ENCODE data around the gene CLDN11.

Gene CLDN11

GRCh38 chr3:170428095-170428494 is 9.4 kb downstream of the CLDN11 start:
- DNase-seq = no peak

GRCh38 chr3:170429050-170429449 is 10.4 kb downstream of the CLDN11 start:
- no peak for DNase-seq

- DNase-seq = no peak
Measured at GRCh38 chr3:170431054-170431453, 12.4 kb downstream of the CLDN11 start.

GRCh38 chr3:170432416-170432815 is 13.7 kb downstream of the CLDN11 start:
- no peak for DNase-seq

- no peak for DNase-seq
Measured at GRCh38 chr3:170436697-170437096, 18.0 kb downstream of the CLDN11 start.

- DNase-seq = no peak
Measured at GRCh38 chr3:170437176-170437575, 18.5 kb downstream of the CLDN11 start.

GRCh38 chr3:170437696-170438407 is 19.2 kb downstream of the CLDN11 start:
- no peak for DNase-seq

GRCh38 chr3:170438836-170439235 is 20.2 kb downstream of the CLDN11 start:
- no peak for DNase-seq

- no peak for DNase-seq
Measured at GRCh38 chr3:170440344-170440743, 21.7 kb downstream of the CLDN11 start.

GRCh38 chr3:170441412-170441811 is 22.7 kb downstream of the CLDN11 start:
- DNase-seq = no peak

GRCh38 chr3:170442947-170443346 is 24.3 kb downstream of the CLDN11 start:
- DNase-seq = no peak

- no peak for DNase-seq
Measured at GRCh38 chr3:170443457-170443856, 24.8 kb downstream of the CLDN11 start.

- DNase-seq = no peak
Measured at GRCh38 chr3:170448584-170448983, 29.9 kb downstream of the CLDN11 start.

GRCh38 chr3:170450039-170450438 is 31.4 kb downstream of the CLDN11 start:
- no peak for DNase-seq

GRCh38 chr3:170454509-170454908 is 35.8 kb downstream of the CLDN11 start:
- DNase-seq = no peak

GRCh38 chr3:170458285-170458684 is 39.6 kb downstream of the CLDN11 start:
- no peak for DNase-seq

GRCh38 chr3:170463011-170463410 is 44.3 kb downstream of the CLDN11 start:
- no peak for DNase-seq

GRCh38 chr3:170465955-170466354 is 47.3 kb downstream of the CLDN11 start:
- no peak for DNase-seq

- DNase-seq = no peak
Measured at GRCh38 chr3:170467007-170467406, 48.3 kb downstream of the CLDN11 start.

GRCh38 chr3:170467571-170468147 is 49.0 kb downstream of the CLDN11 start:
- no peak for DNase-seq

GRCh38 chr3:170469151-170470062 is 50.7 kb downstream of the CLDN11 start:
- DNase-seq = no peak

- no peak for DNase-seq
Measured at GRCh38 chr3:170470063-170471016, 51.7 kb downstream of the CLDN11 start.

- no peak for DNase-seq
Measured at GRCh38 chr3:170471149-170471548, 52.5 kb downstream of the CLDN11 start.
